ENCODE measurements around the gene ITPKB. TPM values are rescaled to one million over a fixed set of nuclear protein-coding genes. Genes with fewer than 3 reads are reported as not detected.

ITPKB gene
- total RNA-seq, 2 experiments from 2014 or later: 31.0 to 31.9 TPM

DNA sequence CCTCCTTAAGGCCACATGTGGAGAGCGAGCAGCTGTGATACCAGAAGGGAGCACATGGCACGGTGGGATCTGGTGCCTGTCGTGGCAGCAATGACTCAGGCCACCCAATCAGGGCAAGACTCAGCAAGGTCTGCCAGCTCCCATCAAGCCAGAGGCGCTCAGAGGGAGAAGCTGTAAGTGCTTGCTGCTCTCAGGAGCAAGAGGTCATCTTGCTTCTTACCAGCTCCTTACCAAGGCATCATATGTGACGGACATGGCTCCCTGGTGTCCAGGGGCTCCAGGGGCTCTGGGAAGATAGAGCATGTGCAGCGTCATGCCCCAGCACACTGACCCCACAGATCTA lies 72.9 kb downstream of the ITPKB start:
- Mint-ChIP-seq H3K36me3 (ENCODE audit: low read depth) (peaks cover 9% of the 10 kb centered on the region), H3K4me1 (peaks cover 14% of the 10 kb centered on the region), H3K9me3 (ENCODE audit: low read depth) (no peaks in the 10 kb centered on the region), H3K27ac (peak overlapping the region; percentile 86), H3K4me3 (no peak overlapping the region), H3K27me3 (no peaks in the 10 kb centered on the region)
- intact Hi-C loops (cut with DNase I, micrococcal nuclease): no loop called here
- ChIA-PET POLR2A (no interaction called here), CTCF (interaction anchor here (0.9 to 5.3 kb wide), 3 partner anchors 10 to 21 kb away, joined by 4 to 43 read pairs (median 4); no protein-coding TSS in a partner anchor)
- DNase-seq: peak; percentile 54
- no peak for ATAC-seq

- ATAC-seq (no peak), DNase-seq (no peak)
- peaks cover 10% of the 10 kb centered on the region for H3K4me1 Mint-ChIP-seq
- intact Hi-C loops (cut with DNase I, micrococcal nuclease): no loop called here
- no peaks in the 10 kb centered on the region for H3K27me3 Mint-ChIP-seq
- H3K9me3 Mint-ChIP-seq (ENCODE audit: low read depth): no peaks in the 10 kb centered on the region
- H3K27ac Mint-ChIP-seq: peak overlapping the region; percentile 86
- CTCF ChIA-PET: interaction anchor here (0.6 to 5.3 kb wide), 5 partner anchors 11 to 57 kb away, joined by 3 to 43 read pairs (median 4); no protein-coding TSS in a partner anchor
- peak overlapping the region; percentile 29 for H3K4me3 Mint-ChIP-seq
- POLR2A ChIA-PET: no interaction called here
- H3K36me3 Mint-ChIP-seq (ENCODE audit: low read depth): peaks cover 8% of the 10 kb centered on the region
These were observed 73.4 kb downstream of the ITPKB start for GRCh38 chr1:226665505-226666163.

DNA sequence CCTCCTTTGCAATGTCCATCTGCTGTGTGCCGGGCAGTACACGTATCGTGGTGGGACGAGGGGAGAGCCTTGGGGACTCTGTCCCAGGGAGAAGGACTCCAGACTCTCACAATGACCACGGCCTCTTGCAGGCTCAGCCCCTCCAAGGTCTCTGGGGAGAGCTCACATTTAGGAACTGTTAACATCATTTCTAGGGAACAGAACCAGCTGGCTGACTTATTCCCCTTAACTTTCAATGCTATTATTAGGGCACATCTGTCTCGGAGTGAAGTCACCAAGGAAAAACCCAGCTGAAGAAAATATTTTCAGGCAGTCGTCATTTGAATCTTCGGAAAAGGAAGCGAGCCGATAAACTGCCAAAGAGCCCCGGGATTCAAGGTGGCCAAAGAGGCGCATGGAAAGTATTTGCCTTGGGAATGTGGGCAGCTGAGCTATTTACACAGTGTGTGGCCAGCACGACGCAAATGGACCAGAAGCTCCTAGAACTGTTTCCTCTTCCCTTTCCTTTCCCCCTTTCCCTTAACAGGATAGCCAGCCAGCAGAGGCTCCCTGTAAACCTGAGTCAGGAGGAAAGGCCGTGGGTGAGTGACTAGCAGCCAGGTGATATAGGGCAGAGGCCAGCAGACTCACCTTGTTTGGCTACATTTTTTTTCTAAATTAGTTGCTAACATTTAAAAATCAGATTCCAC lies 74.5 kb downstream of the ITPKB start:
- peaks cover 12% of the 10 kb centered on the region for H3K36me3 Mint-ChIP-seq (ENCODE audit: low read depth)
- peak overlapping the region; percentile 94 for H3K27ac Mint-ChIP-seq
- no peaks in the 10 kb centered on the region for H3K27me3 Mint-ChIP-seq
- ChIA-PET POLR2A (no interaction called here), CTCF (interaction anchor here (0.6 to 5.3 kb wide), 7 partner anchors 9 to 1022 kb away, joined by 3 to 43 read pairs (median 4); no protein-coding TSS in a partner anchor)
- DNase-seq (no peak), ATAC-seq (no peak)
- H3K4me3 Mint-ChIP-seq: no peak overlapping the region
- intact Hi-C loops (cut with DNase I, micrococcal nuclease): no loop called here
- peaks cover 4% of the 10 kb centered on the region for H3K4me1 Mint-ChIP-seq
- H3K9me3 Mint-ChIP-seq (ENCODE audit: low read depth): no peaks in the 10 kb centered on the region

DNA sequence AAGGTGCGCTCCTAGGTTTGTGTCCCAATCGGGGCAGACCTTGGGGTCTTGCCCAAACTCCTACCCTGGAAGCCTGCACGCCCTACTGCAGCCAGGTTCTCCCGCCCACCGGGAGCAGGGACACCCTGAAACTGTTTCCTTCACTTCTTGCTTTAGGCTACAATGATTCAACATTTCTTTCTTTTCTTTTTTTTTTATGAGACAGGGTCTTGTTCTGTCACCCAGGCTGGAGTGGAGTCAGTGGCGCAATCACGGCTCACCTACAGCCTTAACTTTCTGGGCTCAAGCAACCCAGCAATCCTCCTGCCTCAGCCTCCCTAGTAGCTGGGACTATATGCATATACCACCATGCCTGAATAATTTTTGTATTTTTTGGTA lies 75.8 kb downstream of the ITPKB start:
- ATAC-seq: peak; percentile 0
- intact Hi-C loops (cut with DNase I, micrococcal nuclease): loop anchor here (1.0 to 2.0 kb wide), 9 partner anchors 10 to 219 kb away; no protein-coding TSS in a partner anchor
- Mint-ChIP-seq H3K27me3 (no peaks in the 10 kb centered on the region), H3K4me3 (peak overlapping the region; percentile 53), H3K9me3 (ENCODE audit: low read depth) (no peaks in the 10 kb centered on the region), H3K36me3 (ENCODE audit: low read depth) (peaks cover 10% of the 10 kb centered on the region), H3K27ac (peak overlapping the region; percentile 94), H3K4me1 (no peaks in the 10 kb centered on the region)
- ChIA-PET CTCF (interaction anchor here (0.6 to 5.3 kb wide), 18 partner anchors 9 to 777 kb away, joined by 3 to 43 read pairs (median 4); no protein-coding TSS in a partner anchor), POLR2A (interaction anchor here (1.0 to 1.7 kb wide), 7 partner anchors 9 to 68 kb away, joined by 3 to 13 read pairs (median 4); no protein-coding TSS in a partner anchor)
- DNase-seq: peak; percentile 46

GRCh38 chr1:226662642-226663326 lies 76.3 kb downstream of the ITPKB start:
- intact Hi-C loops (cut with DNase I, micrococcal nuclease): loop anchor here (1.0 to 2.0 kb wide), 10 partner anchors 9 to 220 kb away; no protein-coding TSS in a partner anchor
- H3K27ac Mint-ChIP-seq: peak overlapping the region; percentile 94
- CTCF ChIA-PET: interaction anchor here (0.6 to 5.3 kb wide), 21 partner anchors 9 to 778 kb away, joined by 3 to 43 read pairs (median 5); no protein-coding TSS in a partner anchor
- no peaks in the 10 kb centered on the region for H3K9me3 Mint-ChIP-seq (ENCODE audit: low read depth)
- peaks cover 10% of the 10 kb centered on the region for H3K36me3 Mint-ChIP-seq (ENCODE audit: low read depth)
- H3K4me3 Mint-ChIP-seq: peak overlapping the region; percentile 53
- POLR2A ChIA-PET: interaction anchor here (0.8 to 1.7 kb wide), 10 partner anchors 9 to 101 kb away, joined by 3 to 13 read pairs (median 4); no protein-coding TSS in a partner anchor
- H3K4me1 Mint-ChIP-seq: no peaks in the 10 kb centered on the region
- DNase-seq (peak; percentile 91), ATAC-seq (peak; percentile 93)
- no peaks in the 10 kb centered on the region for H3K27me3 Mint-ChIP-seq

GRCh38 chr1:226661965-226662364 lies 77.1 kb downstream of the ITPKB start:
- POLR2A ChIA-PET: interaction anchor here (0.8 to 1.7 kb wide), 8 partner anchors 8 to 102 kb away, joined by 3 to 13 read pairs (median 4); no protein-coding TSS in a partner anchor
- Mint-ChIP-seq H3K9me3 (ENCODE audit: low read depth) (no peaks in the 10 kb centered on the region), H3K4me1 (no peaks in the 10 kb centered on the region), H3K27ac (peak overlapping the region; percentile 94), H3K4me3 (no peak overlapping the region), H3K36me3 (ENCODE audit: low read depth) (peaks cover 10% of the 10 kb centered on the region), H3K27me3 (no peaks in the 10 kb centered on the region)
- DNase-seq (no peak), ATAC-seq (no peak)
- CTCF ChIA-PET: interaction anchor here (0.6 to 5.3 kb wide), 16 partner anchors 8 to 56 kb away, joined by 3 to 43 read pairs (median 6); no protein-coding TSS in a partner anchor
- intact Hi-C loops (cut with DNase I, micrococcal nuclease): loop anchor here (1.0 to 2.0 kb wide), 4 partner anchors 9 to 35 kb away; no protein-coding TSS in a partner anchor

DNA sequence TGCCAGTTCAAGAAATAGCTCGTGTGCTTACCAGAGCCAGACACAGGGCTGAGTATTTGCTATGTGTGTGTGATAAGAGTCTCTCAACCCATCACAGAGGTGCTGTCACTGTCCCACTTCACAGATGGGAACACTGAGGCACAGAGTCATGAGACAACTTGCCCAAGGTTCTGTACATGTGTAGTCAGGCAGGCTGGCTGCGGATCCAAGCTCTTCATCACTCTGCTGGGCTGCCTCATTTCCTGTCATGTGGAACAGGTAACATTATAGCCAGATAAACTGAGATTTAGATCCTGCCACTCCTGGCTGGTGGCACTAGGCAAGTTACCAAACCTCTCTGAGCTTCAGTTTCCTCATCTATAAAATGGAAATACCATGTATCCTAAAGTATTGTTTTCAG lies 77.8 kb downstream of the ITPKB start:
- ATAC-seq (no peak), DNase-seq (peak; percentile 52)
- Mint-ChIP-seq H3K27me3 (no peaks in the 10 kb centered on the region), H3K4me3 (no peak overlapping the region), H3K27ac (peak overlapping the region; percentile 94), H3K9me3 (ENCODE audit: low read depth) (no peaks in the 10 kb centered on the region), H3K36me3 (ENCODE audit: low read depth) (peaks cover 16% of the 10 kb centered on the region), H3K4me1 (no peaks in the 10 kb centered on the region)
- ChIA-PET POLR2A (interaction anchor here (1.1 kb wide), 1 partner anchor 18 kb away, joined by 7 read pairs; no protein-coding TSS in a partner anchor), CTCF (interaction anchor here (0.6 to 2.7 kb wide), 16 partner anchors 7 to 73 kb away, joined by 3 to 13 read pairs (median 5); no protein-coding TSS in a partner anchor)
- intact Hi-C loops (cut with DNase I, micrococcal nuclease): no loop called here

- DNase-seq (no peak), ATAC-seq (no peak)
- Mint-ChIP-seq H3K27ac (peak overlapping the region; percentile 94), H3K27me3 (no peaks in the 10 kb centered on the region), H3K36me3 (ENCODE audit: low read depth) (peaks cover 16% of the 10 kb centered on the region), H3K9me3 (ENCODE audit: low read depth) (no peaks in the 10 kb centered on the region), H3K4me1 (no peaks in the 10 kb centered on the region), H3K4me3 (peak overlapping the region; percentile 26)
- CTCF ChIA-PET: interaction anchor here (1.0 to 2.7 kb wide), 9 partner anchors 11 to 74 kb away, joined by 3 to 13 read pairs (median 5); no protein-coding TSS in a partner anchor
- intact Hi-C loops (cut with DNase I, micrococcal nuclease): no loop called here
- POLR2A ChIA-PET: interaction anchor here (0.6 to 1.1 kb wide), 3 partner anchors 17 to 71 kb away, joined by 3 to 7 read pairs (median 3); no protein-coding TSS in a partner anchor
These were observed 78.5 kb downstream of the ITPKB start for GRCh38 chr1:226660410-226661182.

- peak overlapping the region; percentile 94 for H3K27ac Mint-ChIP-seq
- no peaks in the 10 kb centered on the region for H3K4me1 Mint-ChIP-seq
- POLR2A ChIA-PET: no interaction called here
- H3K9me3 Mint-ChIP-seq (ENCODE audit: low read depth): no peaks in the 10 kb centered on the region
- no peaks in the 10 kb centered on the region for H3K27me3 Mint-ChIP-seq
- ATAC-seq (no peak), DNase-seq (no peak)
- peaks cover 11% of the 10 kb centered on the region for H3K36me3 Mint-ChIP-seq (ENCODE audit: low read depth)
- CTCF ChIA-PET: interaction anchor here (1.1 to 2.1 kb wide), 2 partner anchors 28 to 47 kb away, joined by 5 read pairs; no protein-coding TSS in a partner anchor
- no peak overlapping the region for H3K4me3 Mint-ChIP-seq
- intact Hi-C loops (cut with DNase I, micrococcal nuclease): no loop called here
These were observed 79.4 kb downstream of the ITPKB start for GRCh38 chr1:226659641-226660040.

DNA sequence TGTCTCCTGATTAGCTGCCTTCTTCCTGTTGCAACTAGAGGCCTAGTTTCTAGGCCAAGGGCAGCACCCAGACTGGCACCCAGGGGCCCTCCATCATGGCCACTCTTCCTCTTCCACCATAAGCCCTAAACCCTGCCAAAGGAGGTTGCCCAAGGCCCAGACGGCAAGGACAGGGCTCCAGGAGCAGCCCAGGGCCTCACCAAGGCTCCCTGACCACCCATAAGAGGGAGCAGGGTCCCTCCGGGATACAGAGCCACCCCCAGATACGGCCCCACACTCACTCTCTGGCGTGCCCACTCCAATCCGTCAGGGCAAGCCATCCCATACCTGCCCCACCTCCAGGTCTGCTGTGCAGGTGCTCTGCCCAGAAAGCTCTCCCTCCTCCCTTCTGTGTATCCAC lies 79.9 kb downstream of the ITPKB start:
- H3K36me3 Mint-ChIP-seq (ENCODE audit: low read depth): peaks cover 11% of the 10 kb centered on the region

More for the DNA sequence above, 79.9 kb downstream of the ITPKB start:
- ChIA-PET CTCF (interaction anchor here (1.1 to 2.1 kb wide), 4 partner anchors 28 to 53 kb away, joined by 5 to 7 read pairs (median 5); no protein-coding TSS in a partner anchor), POLR2A (no interaction called here)
- Mint-ChIP-seq H3K27ac (peak overlapping the region; percentile 94), H3K4me1 (no peaks in the 10 kb centered on the region), H3K27me3 (no peaks in the 10 kb centered on the region), H3K4me3 (no peak overlapping the region), H3K9me3 (ENCODE audit: low read depth) (no peaks in the 10 kb centered on the region)
- intact Hi-C loops (cut with DNase I, micrococcal nuclease): no loop called here
- no peak for ATAC-seq
- no peak for DNase-seq
